Upper lobe of left lung (tissue), 4 donors: Measurements from ENCODE around the gene DOCK1.

ENCODE experiments used
- EP300 ChIP-seq, 4 donors: sonication (generic); formaldehyde crosslinking; IDR thresholded peaks; one replicate each; pipeline ENCODE4 v1.5.1; 2017; ENCODE audit warnings: antibody characterized with exemption in 4 of 4, control low read depth in 2 of 4
- POLR2A ChIP-seq, 4 donors: fragments of 450-650 bp; IDR thresholded peaks; one replicate each; pipeline ENCODE4 v1.5.1; 2016 to 2017; ENCODE audit warnings: antibody characterized with exemption in 4 of 4, mild to moderate bottlenecking in 2 of 4
- TF ChIP-seq, protein P1 (sequence below), 6 experiments: fragments of 450-650 bp in 4 of 6; fragments of 200-600 bp in 2 of 6; sonication (generic) in 2 of 6; IDR thresholded peaks; one replicate each; pipeline ENCODE4 v1.5.1; 2016 to 2019; ENCODE audit warnings: antibody characterized with exemption in 6 of 6

DNA sequence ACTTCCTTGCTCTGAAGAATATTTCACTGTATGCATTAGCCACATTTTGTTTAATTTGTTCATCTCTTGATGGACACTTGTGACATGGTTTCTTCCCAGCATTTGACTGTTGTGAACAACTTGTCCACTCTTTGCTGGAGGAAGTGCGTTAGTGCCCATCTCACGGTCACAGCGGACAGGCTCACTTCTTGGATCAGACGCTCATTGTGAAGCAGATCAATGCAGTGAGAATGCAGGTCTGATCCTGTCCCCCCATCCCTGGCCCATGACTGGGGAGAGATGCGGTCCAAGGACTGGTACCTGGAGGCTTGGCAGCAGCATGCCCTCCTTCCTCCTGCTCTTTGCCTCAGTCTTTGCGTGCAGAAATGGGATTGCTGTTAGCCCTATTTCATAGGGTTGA is 41.5 kb downstream of the DOCK1 start:
- TF ChIP-seq, protein P1, sequence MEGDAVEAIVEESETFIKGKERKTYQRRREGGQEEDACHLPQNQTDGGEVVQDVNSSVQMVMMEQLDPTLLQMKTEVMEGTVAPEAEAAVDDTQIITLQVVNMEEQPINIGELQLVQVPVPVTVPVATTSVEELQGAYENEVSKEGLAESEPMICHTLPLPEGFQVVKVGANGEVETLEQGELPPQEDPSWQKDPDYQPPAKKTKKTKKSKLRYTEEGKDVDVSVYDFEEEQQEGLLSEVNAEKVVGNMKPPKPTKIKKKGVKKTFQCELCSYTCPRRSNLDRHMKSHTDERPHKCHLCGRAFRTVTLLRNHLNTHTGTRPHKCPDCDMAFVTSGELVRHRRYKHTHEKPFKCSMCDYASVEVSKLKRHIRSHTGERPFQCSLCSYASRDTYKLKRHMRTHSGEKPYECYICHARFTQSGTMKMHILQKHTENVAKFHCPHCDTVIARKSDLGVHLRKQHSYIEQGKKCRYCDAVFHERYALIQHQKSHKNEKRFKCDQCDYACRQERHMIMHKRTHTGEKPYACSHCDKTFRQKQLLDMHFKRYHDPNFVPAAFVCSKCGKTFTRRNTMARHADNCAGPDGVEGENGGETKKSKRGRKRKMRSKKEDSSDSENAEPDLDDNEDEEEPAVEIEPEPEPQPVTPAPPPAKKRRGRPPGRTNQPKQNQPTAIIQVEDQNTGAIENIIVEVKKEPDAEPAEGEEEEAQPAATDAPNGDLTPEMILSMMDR (IDR thresholded peaks at IDR 0.05), result no peak
- no peak for TF ChIP-seq POLR2A (IDR thresholded peaks at IDR 0.05)
- no peak for TF ChIP-seq EP300 (IDR thresholded peaks at IDR 0.05)
